CD14-positive monocyte (primary cell): ENCODE data around the gene GAS6. TPM values are rescaled to one million over a fixed set of nuclear protein-coding genes. Genes with fewer than 3 reads are reported as not detected.

ENCODE experiments used
- DNase-seq, 3 donors: peaks; one replicate each; pipeline ENCODE4 v3.0.0-alpha.2; 2011 to 2022
- H2AFZ ChIP-seq: 2 replicates; pipeline ENCODE4 v1.6.0; 2012; ENCODE audit warnings: mild to moderate bottlenecking, low read depth, low read length, inconsistent platforms; ENCODE audit not compliant: insufficient read depth, poor library complexity, severe bottlenecking
- H3K27ac ChIP-seq, 2 donors: 1 replicate in 1 of 2; 2 replicates in 1 of 2; pipeline ENCODE4 v1.5.1; 2012 to 2013; ENCODE audit warnings: low read length in 2 of 2, control low read depth in 1 of 2, inconsistent platforms in 1 of 2, low read depth in 1 of 2, mild to moderate bottlenecking in 1 of 2
- H3K27me3 ChIP-seq, 2 donors: one replicate each; pipeline versions ENCODE4 v1.6.0 to v1.6.1; 2011 to 2013; ENCODE audit warnings: low read length in 2 of 2; ENCODE audit not compliant: control insufficient read depth in 2 of 2, insufficient read depth in 2 of 2
- H3K36me3 ChIP-seq, 2 donors: replicated peaks in 1 of 2; 1 replicate in 1 of 2; 2 replicates in 1 of 2; pipeline versions ENCODE4 v1.5.1 to v1.6.1; 2012 to 2013; ENCODE audit warnings: low read length in 2 of 2, control low read depth in 1 of 2, inconsistent platforms in 1 of 2, mild to moderate bottlenecking in 1 of 2; ENCODE audit not compliant: insufficient read depth in 2 of 2, control insufficient read depth in 1 of 2
- H3K4me1 ChIP-seq, 2 donors: 1 replicate in 1 of 2; 2 replicates in 1 of 2; pipeline versions ENCODE4 v1.5.1 to v1.6.1; 2012 to 2013; ENCODE audit warnings: low read length in 2 of 2, control low read depth in 1 of 2, inconsistent platforms in 1 of 2, mild to moderate bottlenecking in 1 of 2, moderate library complexity in 1 of 2; ENCODE audit not compliant: insufficient read depth in 2 of 2, control insufficient read depth in 1 of 2
- H3K4me2 ChIP-seq: replicated peaks from 2 replicates; pipeline ENCODE3; 2012; ENCODE audit warnings: low read length, moderate library complexity, mild to moderate bottlenecking; ENCODE audit not compliant: poor library complexity, severe bottlenecking; ENCODE audit errors: extremely low read depth
- H3K4me3 ChIP-seq, 3 experiments: fragments of 200-600 bp in 1 of 3; sonication (generic) in 1 of 3; replicated peaks in 1 of 3; 1 replicate in 2 of 3; 2 replicates in 1 of 3; pipeline ENCODE4 v1.5.1; 2011 to 2013; ENCODE audit warnings: low read length in 3 of 3, mild to moderate bottlenecking in 3 of 3, control low read depth in 2 of 3, low read depth in 2 of 3, inconsistent platforms in 1 of 3, moderate library complexity in 1 of 3
- H3K79me2 ChIP-seq: 2 replicates; pipeline ENCODE4 v1.6.0; 2012; ENCODE audit warnings: mild to moderate bottlenecking, control low read depth, inconsistent platforms, low read length, moderate library complexity; ENCODE audit not compliant: insufficient read depth
- H3K9ac ChIP-seq: 2 replicates; pipeline ENCODE4 v1.6.0; 2017; ENCODE audit warnings: low read length, mild to moderate bottlenecking; ENCODE audit not compliant: insufficient read depth, poor library complexity, severe bottlenecking
- H3K9me3 ChIP-seq, 2 donors: replicated peaks in 1 of 2; 1 replicate in 1 of 2; 2 replicates in 1 of 2; pipeline versions ENCODE4 v1.5.1 to v1.6.1; 2012 to 2013; ENCODE audit warnings: low read length in 2 of 2, control low read depth in 1 of 2; ENCODE audit not compliant: control insufficient read depth in 1 of 2, insufficient read depth in 1 of 2
- H4K20me1 ChIP-seq: 2 replicates; pipeline ENCODE4 v1.6.0; 2012; ENCODE audit warnings: mild to moderate bottlenecking, low read length, control low read depth, moderate library complexity; ENCODE audit not compliant: insufficient read depth
- H3K27ac Mint-ChIP-seq, 7 donors: one replicate each; pipeline ENCODE4 v1.8.0; 2020; ENCODE audit warnings: mild to moderate bottlenecking in 7 of 7, mixed read lengths in 7 of 7, moderate library complexity in 6 of 7, inconsistent platforms in 2 of 7
- H3K27me3 Mint-ChIP-seq, 3 donors: one replicate each; pipeline ENCODE4 v1.8.0; 2021 to 2022; ENCODE audit warnings: low read depth in 3 of 3, mild to moderate bottlenecking in 3 of 3, mixed read lengths in 3 of 3, moderate library complexity in 3 of 3, inconsistent platforms in 1 of 3
- H3K36me3 Mint-ChIP-seq, 2 donors: one replicate each; pipeline ENCODE4 v1.8.0; 2020; ENCODE audit warnings: mixed read lengths in 2 of 2, inconsistent platforms in 1 of 2, mild to moderate bottlenecking in 1 of 2
- H3K4me1 Mint-ChIP-seq: one replicate; pipeline ENCODE4 v1.8.0; 2020; ENCODE audit warnings: mild to moderate bottlenecking, mixed read lengths
- H3K4me3 Mint-ChIP-seq, 2 donors: one replicate each; pipeline ENCODE4 v1.8.0; 2020; ENCODE audit warnings: mild to moderate bottlenecking in 2 of 2, mixed read lengths in 2 of 2, moderate library complexity in 1 of 2
- H3K9me3 Mint-ChIP-seq, 7 donors: one replicate each; pipeline ENCODE4 v1.8.0; 2020 to 2022; ENCODE audit warnings: mixed read lengths in 7 of 7, mild to moderate bottlenecking in 6 of 7, moderate library complexity in 6 of 7, inconsistent platforms in 2 of 7
- CTCF ChIP-seq: fragments of 200-600 bp; IDR thresholded peaks from one replicate; pipeline ENCODE4 v1.8.0; 2022; ENCODE audit warnings: antibody characterized with exemption, mild to moderate bottlenecking
- WGBS: methylation state at CpG from one replicate; pipeline ENCODE4 v1.1.5; 2013; ENCODE audit warnings: missing lambda C conversion rate; ENCODE audit not compliant: insufficient coverage; 5-methylcytosine and 5-hydroxymethylcytosine counted together
- intact Hi-C, 2 donors: fragments of 100-400 bp; cut with micrococcal nuclease; formaldehyde crosslinking; loops; one replicate each; pipeline versions ENCODE4 v1.15.0 to v1.15.1; 2023
- polyA plus RNA-seq, 3 donors: library from polyadenylated mRNA; depleted of rRNA in 1 of 3; unstranded in 2 of 3; stranded (reverse) in 1 of 3; fragments of 300-500 nt in 2 of 3; fragments of >200 nt in 1 of 3; fragmentation: Illumina TruSeq in 2 of 3; gene quantifications; 1 replicate in 2 of 3; 2 replicates in 1 of 3; pipeline ENCODE4 v1.2.3, GENCODE V29; 2012 to 2021

GAS6 gene
- polyA plus RNA-seq, 3 donors: 1.8 to 7.5 (median 1.9) TPM

- intact Hi-C loops: no loop called here
- H4K20me1 ChIP-seq: no peaks in the 10 kb centered on the region
These were observed 60.4 kb downstream of the GAS6 start for GRCh38 chr13:113803409-113804016.

GRCh38 chr13:113802761-113803160, 61.1 kb downstream of the GAS6 start:
- no peaks in the 10 kb centered on the region for H3K4me1 ChIP-seq
- no peak overlapping the region for H3K9ac ChIP-seq
- no peak overlapping the region for H3K27ac Mint-ChIP-seq
- DNase-seq: no peak
- WGBS: 45% methylated on average over 18 of the region's 25 CpGs
- H3K4me1 Mint-ChIP-seq: no peaks in the 10 kb centered on the region
- H3K4me2 ChIP-seq: no peak overlapping the region
- no peak overlapping the region for H3K4me3 ChIP-seq
- no peak for TF ChIP-seq CTCF
- H3K9me3 Mint-ChIP-seq: peaks cover 14 to 33% (median 23%) of the 10 kb centered on the region in 7 donors
- no peaks in the 10 kb centered on the region for H3K79me2 ChIP-seq
- no peak overlapping the region for H2AFZ ChIP-seq
- no peak overlapping the region for H3K4me3 Mint-ChIP-seq
- intact Hi-C loops: no loop called here
- no peak overlapping the region for H3K27ac ChIP-seq
- peaks cover 13 to 30% of the 10 kb centered on the region in 2 donors for H3K9me3 ChIP-seq
- H3K27me3 Mint-ChIP-seq: peaks cover 0 to 6% (median 0%) of the 10 kb centered on the region in 3 donors
- no peaks in the 10 kb centered on the region for H3K36me3 Mint-ChIP-seq
- no peaks in the 10 kb centered on the region for H3K36me3 ChIP-seq
- H3K27me3 ChIP-seq: no peaks in the 10 kb centered on the region
- H4K20me1 ChIP-seq: no peaks in the 10 kb centered on the region

More at GRCh38 chr13:113803409-113804016, 60.4 kb downstream of the GAS6 start:
- Mint-ChIP-seq H3K4me1 (no peaks in the 10 kb centered on the region), H3K4me3 (no peak overlapping the region), H3K36me3 (no peaks in the 10 kb centered on the region), H3K27me3 (peaks cover 0 to 6% (median 0%) of the 10 kb centered on the region in 3 donors), H3K9me3 (peaks cover 21 to 41% (median 31%) of the 10 kb centered on the region in 7 donors), H3K27ac (no peak overlapping the region)
- Histone ChIP-seq H3K4me1 (no peaks in the 10 kb centered on the region), H3K4me3 (no peak overlapping the region), H3K79me2 (no peaks in the 10 kb centered on the region), H3K9ac (no peak overlapping the region), H3K27ac (no peak overlapping the region), H2AFZ (no peak overlapping the region), H3K9me3 (peaks cover 20 to 38% of the 10 kb centered on the region in 2 donors), H3K4me2 (no peak overlapping the region), H3K27me3 (no peaks in the 10 kb centered on the region), H3K36me3 (no peaks in the 10 kb centered on the region)
- no peak for DNase-seq
- TF ChIP-seq CTCF: no peak
- 87% methylated on average over 30 of the region's 32 CpGs for WGBS
